ENCODE measurements around the gene NDUFS8. TPM values are rescaled to one million over a fixed set of nuclear protein-coding genes. Genes with fewer than 3 reads are reported as not detected.

The NDUFS8 gene
- total and polyA plus RNA-seq, 2 experiments from 2014 or later, result 330 to 540 TPM

GRCh38 chr11:68015467-68015866 lies 15.0 kb upstream of the NDUFS8 start:
- H3K4me3 ChIP-seq, result no peak overlapping the region
- H3K27ac ChIP-seq, result no peak overlapping the region
- no peaks in the 10 kb centered on the region for H3K9me3 ChIP-seq (ENCODE audit: low read depth)
- no peak for DNase-seq (ENCODE audit: low read depth in 1 of 2, low spot score in 1 of 2)
- H3K27me3 ChIP-seq, result no peaks in the 10 kb centered on the region
- H3K36me3 ChIP-seq, result no peaks in the 10 kb centered on the region
- TF ChIP-seq CTCF (IDR thresholded peaks at IDR 0.05; ENCODE audit: low read depth, low read length), result no peak
- no peaks in the 10 kb centered on the region for H3K4me1 ChIP-seq (ENCODE audit: low read depth)

DNA sequence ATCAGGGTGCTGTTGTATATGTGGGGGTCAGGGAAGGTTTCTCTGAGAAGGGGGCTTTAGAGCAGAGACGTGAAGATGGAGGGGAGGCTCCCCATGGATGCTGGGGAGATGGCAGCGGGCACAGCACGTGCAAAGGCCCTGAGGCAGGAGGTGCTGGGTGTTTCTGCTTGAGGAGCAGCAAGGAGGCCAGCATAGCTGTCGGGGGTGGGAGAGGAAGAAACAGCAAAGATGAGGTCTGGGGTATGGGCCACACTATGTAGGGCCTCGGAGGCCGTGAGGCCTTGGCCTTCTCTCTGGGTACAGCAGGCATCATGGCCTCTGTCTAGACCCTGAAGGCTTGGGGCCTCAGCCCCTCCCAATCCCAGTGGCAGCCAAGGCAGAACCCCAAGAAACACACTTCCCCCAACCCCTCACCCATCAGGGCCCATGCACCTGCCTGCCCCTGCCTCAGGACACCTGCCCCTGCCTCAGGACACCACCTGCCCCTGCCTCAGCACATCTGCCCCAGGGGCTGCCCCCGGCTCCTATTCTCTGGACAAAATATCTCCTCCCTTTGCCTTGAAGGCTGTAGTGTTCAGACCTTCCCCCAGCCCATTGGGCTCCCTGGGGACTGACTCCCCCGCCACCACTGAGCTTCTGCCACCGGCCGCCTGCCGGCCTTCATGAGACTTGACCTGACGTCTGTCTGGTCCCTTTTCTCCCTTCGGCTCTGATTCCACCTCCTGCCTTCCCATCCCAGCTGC lies 14.1 kb upstream of the NDUFS8 start:
- H3K36me3 ChIP-seq, result no peaks in the 10 kb centered on the region
- no peak for TF ChIP-seq CTCF (IDR thresholded peaks at IDR 0.05; ENCODE audit: low read depth, low read length)
- H3K4me1 ChIP-seq (ENCODE audit: low read depth), result no peaks in the 10 kb centered on the region
- no peaks in the 10 kb centered on the region for H3K9me3 ChIP-seq (ENCODE audit: low read depth)
- DNase-seq (ENCODE audit: low read depth in 1 of 2, low spot score in 1 of 2), result no peak
- no peaks in the 10 kb centered on the region for H3K27me3 ChIP-seq
- no peak overlapping the region for H3K4me3 ChIP-seq
- no peak overlapping the region for H3K27ac ChIP-seq

GRCh38 chr11:68016904-68017817 lies 13.3 kb upstream of the NDUFS8 start:
- no peak for DNase-seq (ENCODE audit: low read depth in 1 of 2, low spot score in 1 of 2)
- no peak overlapping the region for H3K4me3 ChIP-seq
- H3K9me3 ChIP-seq (ENCODE audit: low read depth), result no peaks in the 10 kb centered on the region
- H3K27me3 ChIP-seq, result no peaks in the 10 kb centered on the region
- H3K4me1 ChIP-seq (ENCODE audit: low read depth), result no peaks in the 10 kb centered on the region
- H3K36me3 ChIP-seq, result no peaks in the 10 kb centered on the region
- H3K27ac ChIP-seq, result no peak overlapping the region
- TF ChIP-seq CTCF (IDR thresholded peaks at IDR 0.05; ENCODE audit: low read depth, low read length), result no peak

DNA sequence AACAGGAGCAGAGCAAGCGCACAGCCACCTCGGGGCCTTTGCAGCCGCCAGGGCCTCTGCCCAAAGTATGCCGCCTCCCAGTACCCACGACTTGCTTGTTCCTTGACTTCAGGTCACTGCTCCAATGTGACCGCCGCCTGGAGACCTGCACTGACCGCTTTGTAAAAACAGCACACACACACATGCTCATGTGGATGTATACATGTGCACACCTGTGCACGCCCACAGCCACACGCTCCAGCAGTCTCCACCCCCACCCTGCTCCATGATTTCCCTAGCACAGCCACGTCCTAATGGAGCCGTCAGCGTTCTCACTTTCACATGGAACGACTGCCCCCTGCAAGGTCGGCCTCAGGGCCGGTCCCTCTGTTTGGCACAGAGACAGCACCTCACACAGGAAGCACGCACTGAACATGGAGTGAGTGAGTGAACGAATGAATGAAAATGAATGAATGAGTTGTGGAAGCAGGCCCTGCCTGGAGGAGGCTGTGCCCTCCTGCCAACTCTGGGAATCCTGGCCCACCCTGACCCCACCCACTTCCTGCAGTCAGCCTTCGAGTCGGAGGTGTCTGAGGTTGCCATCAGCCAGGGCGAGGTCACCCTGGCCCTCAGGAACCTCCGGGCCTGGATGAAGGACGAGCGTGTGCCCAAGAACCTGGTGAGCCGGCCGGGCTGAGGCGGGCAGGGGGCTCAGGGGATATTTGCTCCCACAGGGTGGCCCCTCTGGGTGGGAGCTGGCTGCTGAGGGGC lies 12.3 kb upstream of the NDUFS8 start:
- Histone ChIP-seq H3K4me1 (ENCODE audit: low read depth) (no peaks in the 10 kb centered on the region), H3K4me3 (no peak overlapping the region), H3K36me3 (no peaks in the 10 kb centered on the region), H3K9me3 (ENCODE audit: low read depth) (no peaks in the 10 kb centered on the region), H3K27me3 (no peaks in the 10 kb centered on the region), H3K27ac (no peak overlapping the region)
- no peak for TF ChIP-seq CTCF (IDR thresholded peaks at IDR 0.05; ENCODE audit: low read depth, low read length)
- DNase-seq (ENCODE audit: low read depth in 1 of 2, low spot score in 1 of 2), result no peak

DNA sequence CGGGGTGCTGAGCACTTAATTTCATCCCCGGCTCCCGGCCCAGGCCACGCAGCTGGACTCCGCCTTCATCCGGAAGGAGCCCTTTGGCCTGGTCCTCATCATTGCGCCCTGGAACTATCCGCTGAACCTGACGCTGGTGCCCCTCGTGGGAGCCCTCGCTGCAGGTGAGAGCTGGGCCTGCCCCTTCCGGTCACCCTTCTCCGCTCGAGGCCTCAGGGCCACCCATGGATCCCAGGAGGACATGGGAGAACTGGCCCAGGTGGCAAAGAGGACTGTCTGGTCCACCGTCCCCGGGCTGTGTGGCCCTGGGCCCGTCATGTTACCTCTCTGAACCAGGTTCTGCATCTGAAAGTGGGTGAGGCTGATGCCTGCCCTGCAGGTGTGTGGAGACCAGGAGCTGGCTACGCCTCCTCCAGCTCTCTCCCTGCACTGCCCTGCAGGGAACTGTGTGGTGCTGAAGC lies 11.7 kb upstream of the NDUFS8 start:
- Histone ChIP-seq H3K27me3 (no peaks in the 10 kb centered on the region), H3K27ac (no peak overlapping the region)
- no peak for TF ChIP-seq CTCF (IDR thresholded peaks at IDR 0.05; ENCODE audit: low read depth, low read length)

More for the DNA sequence above, 11.7 kb upstream of the NDUFS8 start:
- no peaks in the 10 kb centered on the region for H3K36me3 ChIP-seq
- no peak overlapping the region for H3K4me3 ChIP-seq
- no peaks in the 10 kb centered on the region for H3K4me1 ChIP-seq (ENCODE audit: low read depth)
- no peaks in the 10 kb centered on the region for H3K9me3 ChIP-seq (ENCODE audit: low read depth)
- DNase-seq (ENCODE audit: low read depth in 1 of 2, low spot score in 1 of 2), result no peak

Data from cardiac muscle cell (in vitro differentiated cells and primary cell).